Right lobe of liver (tissue), 6 donors: ENCODE results near the gene IP6K3. TPM values are rescaled to one million over a fixed set of nuclear protein-coding genes. Genes with fewer than 3 reads are reported as not detected.

Experiments used
- ATAC-seq, 4 donors: fragments of 200-7000 bp; cut with Tn5 transposase; one replicate each; pipeline ENCODE4 v1.9.1; 2020; ENCODE audit warnings: mild to moderate bottlenecking in 4 of 4, moderate library complexity in 4 of 4
- DNase-seq, 3 donors: peaks; one replicate each; pipeline ENCODE4 v3.0.0-alpha.2; 2020
- H3K27ac ChIP-seq, 3 donors: fragments of 200-600 bp; one replicate each; pipeline ENCODE4 v1.8.0; 2022
- H3K27me3 ChIP-seq, 2 donors: fragments of 200-600 bp; one replicate each; pipeline ENCODE4 v1.8.0; 2022
- H3K36me3 ChIP-seq, 4 donors: fragments of 200-600 bp; sonication (generic) in 1 of 4; one replicate each; pipeline versions ENCODE4 v1.5.1 to v1.8.0; 2017 to 2022; ENCODE audit warnings: control low read depth in 1 of 4
- H3K4me1 ChIP-seq, 4 donors: fragments of 200-600 bp; sonication (generic) in 1 of 4; one replicate each; pipeline versions ENCODE4 v1.5.1 to v1.8.0; 2017 to 2022; ENCODE audit warnings: control low read depth in 1 of 4
- H3K4me3 ChIP-seq, 3 donors: fragments of 200-600 bp; one replicate each; pipeline ENCODE4 v1.8.0; 2022
- H3K9me3 ChIP-seq, 4 donors: fragments of 200-600 bp; sonication (generic) in 1 of 4; one replicate each; pipeline versions ENCODE4 v1.5.1 to v1.8.0; 2017 to 2022; ENCODE audit warnings: control low read depth in 1 of 4
- CTCF ChIP-seq, 4 donors: fragments of 200-600 bp in 3 of 4; fragments of 450-650 bp in 1 of 4; IDR thresholded peaks; one replicate each; pipeline versions ENCODE4 v1.5.1 to v1.8.0; 2016 to 2022; ENCODE audit warnings: antibody characterized with exemption in 4 of 4, mild to moderate bottlenecking in 2 of 4
- POLR2A ChIP-seq: fragments of 450-650 bp; IDR thresholded peaks from one replicate; pipeline ENCODE4 v1.6.1; 2017; ENCODE audit warnings: antibody characterized with exemption, mild to moderate bottlenecking
- WGBS: methylation state at CpG from one replicate; pipeline ENCODE4 v1.1.6; 2018; ENCODE audit warnings: low coverage, low lambda C conversion rate; ENCODE audit not compliant: insufficient coverage; ENCODE audit errors: missing lambda C conversion rate; 5-methylcytosine and 5-hydroxymethylcytosine counted together
- intact Hi-C, 2 donors: fragments of 100-400 bp; cut with DNase I; formaldehyde crosslinking; loops; one replicate each; pipeline versions ENCODE4 v1.11.2 to v1.14.1; 2022
- total RNA-seq, 6 experiments: library from RNA; depleted of rRNA in 2 of 6; stranded (reverse); fragments of >200 nt in 2 of 6; fragmentation: NEBNext Ultra II Directional in 3 of 6; extraction: Animal tissue kit (Norgen Biotek cat#: 25700) in 3 of 6; gene quantifications; one replicate each; pipeline versions ENCODE4 v1.1.0 to v1.2.4, GENCODE V29; 2016 to 2023
- donor health status: DM: no; HTN: yes; CAD: no.
- donor health status: DM: no; HTN: no; CAD: no.
- donor health status: DM: no; HTN: no; CAD: no.
- donor health status: DM: no; HTN: yes; CAD: no.
- donor health status: DM: no; HTN: yes; CAD: no.

The IP6K3 gene
- total RNA-seq, 6 experiments from 2014 or later: 4.8 to 28.0 (median 9.7) TPM

GRCh38 chr6:33739571-33739970, 7.1 kb downstream of the IP6K3 start:
- intact Hi-C loops: no loop called here
- no peaks in the 10 kb centered on the region for H3K9me3 ChIP-seq
- no peaks in the 10 kb centered on the region for H3K27me3 ChIP-seq
- DNase-seq (peak; percentile 60 to 89 (median 83)), ATAC-seq (peak; percentile 42 to 71 (median 58))
- H3K27ac ChIP-seq: peak overlapping the region; percentile 35 to 83 (median 50)
- H3K4me1 ChIP-seq: peaks cover 0 to 41% (median 17%) of the 10 kb centered on the region in 4 donors
- H3K4me3 ChIP-seq: no peak overlapping the region
- H3K36me3 ChIP-seq: peaks cover 0 to 3% (median 1%) of the 10 kb centered on the region in 4 donors
- WGBS: 43% methylated on average over 3 of the region's 5 CpGs
- TF ChIP-seq POLR2A (no peak), CTCF (IDR thresholded peaks at IDR 0.05) (no peak)

DNA sequence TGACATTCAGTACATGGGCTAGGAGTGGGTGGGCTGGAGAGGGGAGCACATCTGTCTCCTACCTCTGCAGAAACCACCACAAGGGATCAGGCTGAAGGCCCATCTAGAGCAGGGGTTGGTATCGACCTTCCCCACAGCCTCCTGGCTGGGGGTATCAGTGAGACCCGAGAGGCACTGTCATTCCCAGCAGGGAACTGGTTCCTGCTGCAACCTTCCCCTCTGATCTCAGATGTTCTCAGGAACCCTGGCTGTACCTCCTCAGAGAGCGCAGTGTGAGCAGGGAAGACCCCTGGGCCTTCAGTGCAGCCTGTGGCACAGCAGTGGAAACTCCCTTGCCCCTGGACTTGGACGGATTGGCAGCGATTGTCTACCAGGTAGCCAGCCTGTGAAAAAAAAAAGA, 7.8 kb downstream of the IP6K3 start:
- no peaks in the 10 kb centered on the region for H3K9me3 ChIP-seq
- no peak overlapping the region for H3K4me3 ChIP-seq
- TF ChIP-seq POLR2A: no peak
- no peak for TF ChIP-seq CTCF (IDR thresholded peaks at IDR 0.05)
- DNase-seq (no peak), ATAC-seq (no peak)
- peaks cover 0 to 34% (median 15%) of the 10 kb centered on the region in 4 donors for H3K4me1 ChIP-seq
- intact Hi-C loops: no loop called here
- H3K27ac ChIP-seq: peak overlapping the region in 2 of 3 donors; percentile 50 to 83
- WGBS: 60% methylated on average over 1 of the region's 5 CpGs
- H3K36me3 ChIP-seq: peaks cover 0 to 3% (median 1%) of the 10 kb centered on the region in 4 donors
- H3K27me3 ChIP-seq: no peaks in the 10 kb centered on the region

DNA sequence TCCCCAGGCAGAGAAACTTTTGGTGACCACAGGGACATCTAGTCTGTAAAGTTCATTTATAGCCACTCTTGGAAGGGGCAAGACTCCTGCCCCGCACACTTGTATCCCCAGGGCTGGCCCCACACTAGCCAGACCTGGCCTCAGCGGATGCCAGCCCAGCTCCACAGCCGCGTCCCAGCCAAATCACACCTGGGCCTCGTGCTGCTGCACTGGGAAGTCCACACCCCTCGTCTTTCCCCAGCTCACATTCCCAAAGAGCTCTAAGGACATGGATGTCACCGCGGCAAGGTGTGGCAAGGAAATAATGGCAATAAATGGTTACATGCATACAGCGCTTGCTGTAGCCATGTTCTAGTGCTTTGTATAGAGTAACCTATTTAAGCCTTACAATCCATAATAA, 8.6 kb downstream of the IP6K3 start:
- peak in 2 of 4 donors; percentile 9 to 52 for ATAC-seq
- 67% methylated on average over 3 of the region's 9 CpGs for WGBS
- no peaks in the 10 kb centered on the region for H3K27me3 ChIP-seq
- H3K36me3 ChIP-seq: peaks cover 0 to 7% (median 1%) of the 10 kb centered on the region in 4 donors
- H3K4me3 ChIP-seq: no peak overlapping the region
- TF ChIP-seq POLR2A (no peak), CTCF (IDR thresholded peaks at IDR 0.05) (no peak)
- intact Hi-C loops: no loop called here
- H3K9me3 ChIP-seq: no peaks in the 10 kb centered on the region
- H3K4me1 ChIP-seq: peaks cover 0 to 27% (median 12%) of the 10 kb centered on the region in 4 donors
- H3K27ac ChIP-seq: no peak overlapping the region
- DNase-seq: peak in 2 of 3 donors; percentile 35 to 79

- Histone ChIP-seq H3K27ac (no peak overlapping the region), H3K9me3 (no peaks in the 10 kb centered on the region), H3K4me3 (no peak overlapping the region), H3K27me3 (no peaks in the 10 kb centered on the region), H3K36me3 (peaks cover 0 to 7% (median 1%) of the 10 kb centered on the region in 4 donors), H3K4me1 (peaks cover 0 to 27% (median 12%) of the 10 kb centered on the region in 4 donors)
- intact Hi-C loops: no loop called here
- 63% methylated on average over 7 of the region's 15 CpGs for WGBS
- ATAC-seq (peak in 1 of 4 donors; percentile 21), DNase-seq (peak in 2 of 3 donors; percentile 30 to 80)
- TF ChIP-seq POLR2A (no peak), CTCF (IDR thresholded peaks at IDR 0.05) (no peak)
Observed at GRCh38 chr6:33737267-33738026, 9.3 kb downstream of the IP6K3 start.
